ENCODE data around the gene PRKD2.

PRKD2 gene

DNA sequence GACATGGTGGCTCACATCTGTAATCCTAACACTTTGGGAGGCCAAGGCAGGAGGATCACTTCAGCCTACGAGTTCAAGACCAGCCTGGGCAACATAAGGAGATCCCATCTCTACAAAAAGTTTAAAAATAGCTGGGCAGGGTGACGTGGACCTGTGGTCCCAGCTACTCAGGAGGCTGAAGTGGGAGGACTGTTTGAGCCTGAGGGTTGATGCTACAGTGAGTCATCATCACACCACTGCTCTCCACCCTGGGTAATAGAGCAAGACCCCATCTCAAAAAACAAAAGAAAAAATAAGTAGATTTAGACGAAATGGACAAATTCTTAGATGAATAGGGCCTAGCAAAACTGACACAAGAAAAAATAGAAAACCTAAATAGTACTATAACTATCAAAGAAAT lies 70.5 kb downstream of the PRKD2 start:
- H3K27me3 ChIP-seq (ENCODE audit: control insufficient read depth in 3 of 3, insufficient read depth in 3 of 3, low read depth in 1 of 3, low read length in 3 of 3) = peaks cover 0 to 41% (median 25%) of the 10 kb centered on the region in 3 experiments

GRCh38 chr19:46644720-46645119 lies 72.2 kb downstream of the PRKD2 start:
- no CpG with 5 or more reads among the region's 3 CpGs for WGBS, 2 donors (ENCODE audit: extremely low coverage in 2 of 2, insufficient read length in 2 of 2, insufficient replicate concordance in 1 of 2)
- peaks cover 12 to 44% (median 27%) of the 10 kb centered on the region in 3 experiments for H3K27me3 ChIP-seq (ENCODE audit: control insufficient read depth in 3 of 3, insufficient read depth in 3 of 3, low read depth in 1 of 3, low read length in 3 of 3)

More for the DNA sequence above, 70.5 kb downstream of the PRKD2 start:
- no peak for DNase-seq (ENCODE audit: low spot score)
- H3K27ac ChIP-seq (replicated peaks; ENCODE audit: low read length) = no peak overlapping the region
- H4K8ac ChIP-seq (ENCODE audit: low read depth, low read length) = no peak overlapping the region
- H3K4me3 ChIP-seq (ENCODE audit: low read length in 2 of 2) = no peak overlapping the region
- H3K79me1 ChIP-seq (ENCODE audit: low read depth, low read length) = no peaks in the 10 kb centered on the region
- no peak overlapping the region for H3K4me2 ChIP-seq (ENCODE audit: insufficient read depth, low read length, poor library complexity, severe bottlenecking)
- no peak overlapping the region for H2BK12ac ChIP-seq (ENCODE audit: low read length)
- H3K9me3 ChIP-seq (replicated peaks in 1 of 2; ENCODE audit: control insufficient read depth in 2 of 2, insufficient read depth in 1 of 2, low read depth in 1 of 2, low read length in 2 of 2) = peaks cover 12 to 19% of the 10 kb centered on the region in 2 donors
- no peak overlapping the region for H3K9ac ChIP-seq (ENCODE audit: low read depth, low read length, poor library complexity)
- no peak overlapping the region for H2AFZ ChIP-seq (ENCODE audit: low read length)
- H3K18ac ChIP-seq (ENCODE audit: low read length) = no peak overlapping the region
- WGBS, 2 donors (ENCODE audit: extremely low coverage in 2 of 2, insufficient read length in 2 of 2, insufficient replicate concordance in 1 of 2) = no CpG with 5 or more reads among the region's 3 CpGs
- H2BK120ac ChIP-seq (ENCODE audit: low read depth, low read length) = no peak overlapping the region
- peaks cover 0 to 2% of the 10 kb centered on the region in 2 donors for H3K4me1 ChIP-seq (ENCODE audit: control insufficient read depth in 2 of 2, insufficient read depth in 1 of 2, low read depth in 1 of 2, low read length in 2 of 2)
- H2BK5ac ChIP-seq (ENCODE audit: low read length) = no peak overlapping the region
- no peak overlapping the region for H3K23ac ChIP-seq (ENCODE audit: low read depth, low read length, poor library complexity)
- H3K36me3 ChIP-seq (replicated peaks in 1 of 2; ENCODE audit: control insufficient read depth in 2 of 2, insufficient read depth in 2 of 2, low read length in 2 of 2) = no peaks in the 10 kb centered on the region
- H2BK15ac ChIP-seq (ENCODE audit: low read length) = no peak overlapping the region
- H4K91ac ChIP-seq (ENCODE audit: low read depth, low read length, poor library complexity) = no peak overlapping the region
- H2AK5ac ChIP-seq (ENCODE audit: low read depth, low read length) = no peak overlapping the region
- H3K14ac ChIP-seq (ENCODE audit: low read length) = no peak overlapping the region
- H3K4ac ChIP-seq (ENCODE audit: low read length) = no peak overlapping the region

GRCh38 chr19:46640656-46641055 lies 76.3 kb downstream of the PRKD2 start:
- DNase-seq (ENCODE audit: low spot score) = no peak
- Histone ChIP-seq H2BK12ac (ENCODE audit: low read length) (no peak overlapping the region), H3K4me1 (ENCODE audit: control insufficient read depth in 2 of 2, insufficient read depth in 1 of 2, low read depth in 1 of 2, low read length in 2 of 2) (peaks cover 11 to 20% of the 10 kb centered on the region in 2 donors), H2AFZ (ENCODE audit: low read length) (no peak overlapping the region), H3K4me3 (ENCODE audit: low read length in 2 of 2) (no peak overlapping the region), H4K91ac (ENCODE audit: low read depth, low read length, poor library complexity) (no peak overlapping the region), H3K4ac (ENCODE audit: low read length) (no peak overlapping the region), H3K79me1 (ENCODE audit: low read depth, low read length) (no peaks in the 10 kb centered on the region), H3K23ac (ENCODE audit: low read depth, low read length, poor library complexity) (no peak overlapping the region), H3K4me2 (ENCODE audit: insufficient read depth, low read length, poor library complexity, severe bottlenecking) (no peak overlapping the region), H4K8ac (ENCODE audit: low read depth, low read length) (no peak overlapping the region), H2BK15ac (ENCODE audit: low read length) (peak overlapping the region; percentile 55), H3K14ac (ENCODE audit: low read length) (peak overlapping the region; percentile 31), H2BK5ac (ENCODE audit: low read length) (no peak overlapping the region), H2AK5ac (ENCODE audit: low read depth, low read length) (peak overlapping the region; percentile 8), H3K9me3 (replicated peaks in 1 of 2; ENCODE audit: control insufficient read depth in 2 of 2, insufficient read depth in 1 of 2, low read depth in 1 of 2, low read length in 2 of 2) (no peaks in the 10 kb centered on the region), H3K9ac (ENCODE audit: low read depth, low read length, poor library complexity) (no peak overlapping the region), H3K36me3 (replicated peaks in 1 of 2; ENCODE audit: control insufficient read depth in 2 of 2, insufficient read depth in 2 of 2, low read length in 2 of 2) (no peaks in the 10 kb centered on the region), H3K27ac (replicated peaks; ENCODE audit: low read length) (no peak overlapping the region), H3K27me3 (ENCODE audit: control insufficient read depth in 3 of 3, insufficient read depth in 3 of 3, low read depth in 1 of 3, low read length in 3 of 3) (peaks cover 3 to 37% (median 33%) of the 10 kb centered on the region in 3 experiments), H2BK120ac (ENCODE audit: low read depth, low read length) (no peak overlapping the region), H3K18ac (ENCODE audit: low read length) (no peak overlapping the region)
- WGBS, 2 donors (ENCODE audit: extremely low coverage in 2 of 2, insufficient read length in 2 of 2, insufficient replicate concordance in 1 of 2) = no CpG with 5 or more reads among the region's 2 CpGs

More at GRCh38 chr19:46644720-46645119, 72.2 kb downstream of the PRKD2 start:
- H3K18ac ChIP-seq (ENCODE audit: low read length) = no peak overlapping the region
- no peak overlapping the region for H2BK12ac ChIP-seq (ENCODE audit: low read length)
- no peak overlapping the region for H4K8ac ChIP-seq (ENCODE audit: low read depth, low read length)
- H3K36me3 ChIP-seq (replicated peaks in 1 of 2; ENCODE audit: control insufficient read depth in 2 of 2, insufficient read depth in 2 of 2, low read length in 2 of 2) = no peaks in the 10 kb centered on the region
- no peak overlapping the region for H3K27ac ChIP-seq (replicated peaks; ENCODE audit: low read length)
- H2BK15ac ChIP-seq (ENCODE audit: low read length) = no peak overlapping the region
- H2BK120ac ChIP-seq (ENCODE audit: low read depth, low read length) = no peak overlapping the region
- no peak overlapping the region for H3K4me2 ChIP-seq (ENCODE audit: insufficient read depth, low read length, poor library complexity, severe bottlenecking)
- peak overlapping the region; percentile 25 for H2AFZ ChIP-seq (ENCODE audit: low read length)
- H2BK5ac ChIP-seq (ENCODE audit: low read length) = no peak overlapping the region
- H3K4ac ChIP-seq (ENCODE audit: low read length) = no peak overlapping the region
- no peak overlapping the region for H2AK5ac ChIP-seq (ENCODE audit: low read depth, low read length)
- no peak overlapping the region for H3K4me3 ChIP-seq (ENCODE audit: low read length in 2 of 2)
- H3K9ac ChIP-seq (ENCODE audit: low read depth, low read length, poor library complexity) = peak overlapping the region; percentile 50
- H3K14ac ChIP-seq (ENCODE audit: low read length) = no peak overlapping the region
- no peak overlapping the region for H4K91ac ChIP-seq (ENCODE audit: low read depth, low read length, poor library complexity)
- no peak overlapping the region for H3K23ac ChIP-seq (ENCODE audit: low read depth, low read length, poor library complexity)
- no peak for DNase-seq (ENCODE audit: low spot score)
- H3K9me3 ChIP-seq (replicated peaks in 1 of 2; ENCODE audit: control insufficient read depth in 2 of 2, insufficient read depth in 1 of 2, low read depth in 1 of 2, low read length in 2 of 2) = peaks cover 12 to 19% of the 10 kb centered on the region in 2 donors
- H3K79me1 ChIP-seq (ENCODE audit: low read depth, low read length) = no peaks in the 10 kb centered on the region
- H3K4me1 ChIP-seq (ENCODE audit: control insufficient read depth in 2 of 2, insufficient read depth in 1 of 2, low read depth in 1 of 2, low read length in 2 of 2) = peaks cover 3 to 4% of the 10 kb centered on the region in 2 donors

DNA sequence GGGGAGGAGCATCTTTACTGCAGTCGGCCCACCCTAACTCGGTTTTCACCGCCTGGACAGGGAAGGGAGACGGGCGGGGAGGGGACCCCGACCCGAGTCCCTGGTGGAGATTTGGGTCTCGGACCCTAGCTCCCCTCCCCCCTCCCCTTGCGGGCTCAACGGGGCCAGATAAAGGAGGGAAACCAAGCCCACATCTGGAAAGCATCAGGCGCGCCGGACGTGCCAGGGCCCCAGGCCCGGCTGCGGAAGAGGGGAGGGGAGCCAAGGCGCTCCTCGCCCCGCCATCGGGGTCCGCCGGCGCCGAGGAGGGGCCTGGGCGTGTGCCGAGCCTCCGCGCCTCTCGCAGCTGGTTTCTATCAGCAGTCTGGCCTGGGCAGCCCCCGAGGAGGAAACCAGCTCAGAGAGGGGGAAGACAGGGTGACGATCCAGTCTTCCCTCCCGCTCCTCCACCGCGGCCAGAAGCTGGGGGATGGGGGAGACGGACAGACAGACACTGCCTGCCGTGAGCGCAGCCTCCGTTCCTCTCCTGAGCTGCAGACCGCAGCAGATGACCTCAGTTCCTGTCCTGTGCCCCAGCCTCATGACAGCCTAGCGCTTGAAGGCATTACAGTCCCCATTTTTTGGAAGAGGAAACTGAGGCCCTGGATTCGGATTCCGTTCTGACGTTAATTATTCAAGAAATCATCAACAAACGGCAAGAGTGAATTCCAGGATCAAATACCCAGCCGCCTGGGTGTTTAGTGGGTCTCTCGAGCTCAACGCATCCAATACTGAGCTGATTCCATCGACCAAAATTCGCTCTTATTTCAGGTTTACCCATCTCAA lies 77.3 kb downstream of the PRKD2 start:
- Histone ChIP-seq H3K18ac (ENCODE audit: low read length) (peak overlapping the region; percentile 96), H3K9me3 (replicated peaks in 1 of 2; ENCODE audit: control insufficient read depth in 2 of 2, insufficient read depth in 1 of 2, low read depth in 1 of 2, low read length in 2 of 2) (no peaks in the 10 kb centered on the region), H3K14ac (ENCODE audit: low read length) (peak overlapping the region; percentile 66), H3K4me3 (ENCODE audit: low read length in 2 of 2) (peak overlapping the region; percentile 44 to 81), H3K4me2 (ENCODE audit: insufficient read depth, low read length, poor library complexity, severe bottlenecking) (peak overlapping the region; percentile 98), H2AK5ac (ENCODE audit: low read depth, low read length) (peak overlapping the region; percentile 24), H3K27ac (replicated peaks; ENCODE audit: low read length) (peak overlapping the region; percentile 47), H2BK15ac (ENCODE audit: low read length) (peak overlapping the region; percentile 14), H3K9ac (ENCODE audit: low read depth, low read length, poor library complexity) (peak overlapping the region; percentile 56), H2BK12ac (ENCODE audit: low read length) (peak overlapping the region; percentile 8), H2AFZ (ENCODE audit: low read length) (peak overlapping the region; percentile 97), H4K91ac (ENCODE audit: low read depth, low read length, poor library complexity) (no peak overlapping the region), H3K4ac (ENCODE audit: low read length) (no peak overlapping the region), H4K8ac (ENCODE audit: low read depth, low read length) (no peak overlapping the region), H3K23ac (ENCODE audit: low read depth, low read length, poor library complexity) (peak overlapping the region; percentile 6), H2BK120ac (ENCODE audit: low read depth, low read length) (peak overlapping the region; percentile 78), H3K27me3 (ENCODE audit: control insufficient read depth in 3 of 3, insufficient read depth in 3 of 3, low read depth in 1 of 3, low read length in 3 of 3) (peaks cover 3 to 44% (median 40%) of the 10 kb centered on the region in 3 experiments), H3K4me1 (ENCODE audit: control insufficient read depth in 2 of 2, insufficient read depth in 1 of 2, low read depth in 1 of 2, low read length in 2 of 2) (peaks cover 9 to 26% of the 10 kb centered on the region in 2 donors), H3K79me1 (ENCODE audit: low read depth, low read length) (no peaks in the 10 kb centered on the region), H3K36me3 (replicated peaks in 1 of 2; ENCODE audit: control insufficient read depth in 2 of 2, insufficient read depth in 2 of 2, low read length in 2 of 2) (no peaks in the 10 kb centered on the region), H2BK5ac (ENCODE audit: low read length) (peak overlapping the region; percentile 48)
- WGBS, 2 donors (ENCODE audit: extremely low coverage in 2 of 2, insufficient read length in 2 of 2, insufficient replicate concordance in 1 of 2) = no CpG with 5 or more reads among the region's 49 CpGs
- DNase-seq (ENCODE audit: low spot score) = no peak
